Measurements from ENCODE around the gene CSN1S1.

The CSN1S1 gene

GRCh38 chr4:69930768-69931167 is at the start of gene CSN1S1:
Gene CSN1S1, plus strand, starts transcription at chr4:69931068. Its CDS starts 1,488 bp downstream, at chr4:69932556.
- Histone ChIP-seq H3K4me3 (no peak within 1 kb of the TSS), H3K27ac (no peak within 1 kb of the TSS)
- TF ChIP-seq CTCF (IDR thresholded peaks at IDR 0.05): no peak
- DNase-seq (ENCODE audit: low spot score): no peak

GRCh38 chr4:69881173-69881773 is 49.6 kb upstream of the CSN1S1 start:
- DNase-seq (ENCODE audit: low spot score): no peak
- Histone ChIP-seq H3K27ac (no peak overlapping the region), H3K4me3 (no peak overlapping the region)
- TF ChIP-seq CTCF (IDR thresholded peaks at IDR 0.05): peak; percentile 64

- no peak overlapping the region for H3K4me3 ChIP-seq
- H3K27ac ChIP-seq: no peak overlapping the region
- no peak for DNase-seq (ENCODE audit: low spot score)
- no peak for TF ChIP-seq CTCF (IDR thresholded peaks at IDR 0.05)
Measured at GRCh38 chr4:69882150-69882549, 48.7 kb upstream of the CSN1S1 start.

- no peak for TF ChIP-seq CTCF (IDR thresholded peaks at IDR 0.05)
- Histone ChIP-seq H3K4me3 (no peak overlapping the region), H3K27ac (no peak overlapping the region)
- no peak for DNase-seq (ENCODE audit: low spot score)
Measured at GRCh38 chr4:69888336-69888735, 42.5 kb upstream of the CSN1S1 start.

- TF ChIP-seq CTCF (IDR thresholded peaks at IDR 0.05): no peak
- Histone ChIP-seq H3K27ac (no peak overlapping the region), H3K4me3 (no peak overlapping the region)
- no peak for DNase-seq (ENCODE audit: low spot score)
Measured at GRCh38 chr4:69894186-69894585, 36.7 kb upstream of the CSN1S1 start.

- DNase-seq (ENCODE audit: low spot score): no peak
- no peak overlapping the region for H3K27ac ChIP-seq
Measured at GRCh38 chr4:69894721-69895120, 36.1 kb upstream of the CSN1S1 start.

More at GRCh38 chr4:69894721-69895120, 36.1 kb upstream of the CSN1S1 start:
- H3K4me3 ChIP-seq: no peak overlapping the region
- TF ChIP-seq CTCF (IDR thresholded peaks at IDR 0.05): no peak
